Activated naive CD4-positive, alpha-beta T cell (primary cell): Measurements from ENCODE around the gene SLC4A5.
A peak's percentile ranks its signal among the peaks of the same experiment; 100 is the strongest.

Source experiments
- DNase-seq, 4 experiments: peaks; one replicate each; lab custom pipeline; 2025; lab: John Stamatoyannopoulos, UW

SLC4A5 gene

GRCh38 chr2:74343316-74343715 lies at the start of gene SLC4A5:
SLC4A5 (minus strand) TSS chr2:74343416; CDS start chr2:74315023, 28,393 bp downstream.
- DNase-seq, result no peak

GRCh38 chr2:74392449-74392743 lies 49.2 kb upstream of the SLC4A5 start:
- no peak for DNase-seq

- DNase-seq, result peak; percentile 93 to 97 (median 93)
These were observed 48.6 kb upstream of the SLC4A5 start for GRCh38 chr2:74391580-74392448.

- DNase-seq, result no peak
These were observed 48.0 kb upstream of the SLC4A5 start for GRCh38 chr2:74391209-74391579.

- DNase-seq, result no peak
These were observed 47.4 kb upstream of the SLC4A5 start for GRCh38 chr2:74390606-74391005.

GRCh38 chr2:74387346-74387745 lies 44.1 kb upstream of the SLC4A5 start:
- DNase-seq, result no peak

GRCh38 chr2:74385396-74385795 lies 42.2 kb upstream of the SLC4A5 start:
- no peak for DNase-seq

- no peak for DNase-seq
These were observed 40.8 kb upstream of the SLC4A5 start for GRCh38 chr2:74384051-74384450.

- DNase-seq, result no peak
These were observed 40.0 kb upstream of the SLC4A5 start for GRCh38 chr2:74383254-74383653.

- no peak for DNase-seq
These were observed 38.5 kb upstream of the SLC4A5 start for GRCh38 chr2:74381751-74382150.

GRCh38 chr2:74379851-74380789 lies 36.9 kb upstream of the SLC4A5 start, which contains the start of gene DCTN1:
DCTN1 (minus strand) TSS chr2:74380311; CDS start chr2:74380037, 274 bp downstream.
- DNase-seq, result no peak

GRCh38 chr2:74378007-74378406 lies 34.8 kb upstream of the SLC4A5 start:
- DNase-seq, result no peak

- no peak for DNase-seq
These were observed 32.6 kb upstream of the SLC4A5 start for GRCh38 chr2:74375838-74376237.

- no peak for DNase-seq
These were observed 31.4 kb upstream of the SLC4A5 start for GRCh38 chr2:74374509-74375205.

- DNase-seq, result no peak
These were observed 30.8 kb upstream of the SLC4A5 start for GRCh38 chr2:74373985-74374384.

- DNase-seq, result no peak
These were observed 30.0 kb upstream of the SLC4A5 start for GRCh38 chr2:74373221-74373676.

GRCh38 chr2:74372674-74373073 lies 29.5 kb upstream of the SLC4A5 start:
- DNase-seq, result no peak

- DNase-seq, result no peak
These were observed 28.2 kb upstream of the SLC4A5 start for GRCh38 chr2:74371421-74371820.

- no peak for DNase-seq
These were observed 26.8 kb upstream of the SLC4A5 start for GRCh38 chr2:74369976-74370375.

GRCh38 chr2:74368499-74368898 lies 25.3 kb upstream of the SLC4A5 start:
- DNase-seq, result no peak

- no peak for DNase-seq
These were observed 24.6 kb upstream of the SLC4A5 start for GRCh38 chr2:74367789-74368188.

- no peak for DNase-seq
These were observed 22.8 kb upstream of the SLC4A5 start for GRCh38 chr2:74366036-74366435.
